IPS-11a (cell line): ENCODE results near the gene AURKAIP1.
A peak's percentile ranks its signal among the peaks of the same experiment; 100 is the strongest.
"Not testable (repeated sequence)": the region's sequence is repeated elsewhere in the genome, so short reads cannot be mapped to it uniquely, and the experiment has no call there.

Source experiments
- H3K4me3 ChIP-seq: one replicate; pipeline ENCODE4 v1.5.1; 2013; ENCODE audit warnings: low read depth, low read length, control low read depth

The AURKAIP1 gene

GRCh38 chr1:1406821-1407635 is 32.0 kb upstream of the AURKAIP1 start, which contains the start of gene MRPL20:
Gene MRPL20, minus strand, starts transcription at chr1:1407293. Its CDS starts 76 bp downstream, at chr1:1407217.
- peak within 1 kb of the TSS; percentile 92 for H3K4me3 ChIP-seq

DNA sequence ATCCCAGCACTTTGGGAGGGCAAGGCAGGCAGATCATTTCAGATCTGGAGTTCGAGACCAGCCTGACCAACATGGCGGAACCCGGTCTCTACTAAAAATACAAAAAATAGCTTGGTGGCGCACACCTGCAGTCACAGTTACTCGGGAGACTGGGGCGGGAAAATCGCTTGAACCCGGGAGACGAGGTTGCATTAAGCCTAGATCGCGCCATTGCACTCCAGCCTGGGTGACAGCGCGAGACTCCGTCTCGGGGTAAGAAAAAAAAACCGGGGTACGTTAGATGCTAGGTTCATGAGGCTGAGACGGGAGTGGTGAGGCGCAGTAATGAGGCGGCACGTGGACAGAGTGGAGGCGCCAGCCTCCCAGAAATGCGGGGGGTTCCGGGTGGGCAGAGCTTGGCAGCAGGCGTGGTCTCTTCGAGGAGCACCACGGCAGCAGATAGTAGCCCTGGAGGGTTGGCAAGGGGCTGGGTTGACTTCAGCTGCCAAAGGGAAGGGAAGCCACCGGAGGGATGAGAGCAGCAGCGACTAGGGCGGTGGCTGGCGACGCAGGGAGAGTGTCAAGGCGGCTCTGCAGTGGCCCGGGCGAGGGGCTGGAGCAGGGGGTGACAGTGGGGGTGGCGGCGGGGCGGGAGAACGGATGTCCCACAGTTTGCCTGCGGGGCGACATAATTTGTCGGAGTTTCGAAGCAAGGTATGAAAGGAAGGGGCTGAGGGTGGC is 31.3 kb upstream of the AURKAIP1 start:
- H3K4me3 ChIP-seq, result peak overlapping the region; percentile 92

DNA sequence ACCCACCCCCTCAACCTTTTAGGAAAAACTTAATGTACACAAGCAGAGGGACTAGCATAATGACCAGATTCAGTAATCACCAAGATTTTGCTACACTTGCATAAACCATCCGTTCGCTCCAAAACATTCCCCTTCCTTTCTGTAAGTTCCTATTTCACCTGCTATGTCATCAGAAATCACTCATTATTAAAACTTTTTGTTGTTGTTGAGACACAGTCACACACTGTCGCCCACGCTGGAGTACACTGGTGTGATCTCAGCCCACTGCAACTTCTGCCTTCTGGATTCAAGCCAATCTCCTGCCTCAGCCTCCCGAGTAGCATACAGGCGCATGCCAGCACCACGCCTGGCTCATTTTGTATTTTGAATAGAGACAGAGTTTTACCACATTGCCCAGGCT is 28.6 kb upstream of the AURKAIP1 start:
- H3K4me3 ChIP-seq, result no peak overlapping the region

GRCh38 chr1:1402901-1403392 is 27.9 kb upstream of the AURKAIP1 start:
- H3K4me3 ChIP-seq, result not testable (repeated sequence)

DNA sequence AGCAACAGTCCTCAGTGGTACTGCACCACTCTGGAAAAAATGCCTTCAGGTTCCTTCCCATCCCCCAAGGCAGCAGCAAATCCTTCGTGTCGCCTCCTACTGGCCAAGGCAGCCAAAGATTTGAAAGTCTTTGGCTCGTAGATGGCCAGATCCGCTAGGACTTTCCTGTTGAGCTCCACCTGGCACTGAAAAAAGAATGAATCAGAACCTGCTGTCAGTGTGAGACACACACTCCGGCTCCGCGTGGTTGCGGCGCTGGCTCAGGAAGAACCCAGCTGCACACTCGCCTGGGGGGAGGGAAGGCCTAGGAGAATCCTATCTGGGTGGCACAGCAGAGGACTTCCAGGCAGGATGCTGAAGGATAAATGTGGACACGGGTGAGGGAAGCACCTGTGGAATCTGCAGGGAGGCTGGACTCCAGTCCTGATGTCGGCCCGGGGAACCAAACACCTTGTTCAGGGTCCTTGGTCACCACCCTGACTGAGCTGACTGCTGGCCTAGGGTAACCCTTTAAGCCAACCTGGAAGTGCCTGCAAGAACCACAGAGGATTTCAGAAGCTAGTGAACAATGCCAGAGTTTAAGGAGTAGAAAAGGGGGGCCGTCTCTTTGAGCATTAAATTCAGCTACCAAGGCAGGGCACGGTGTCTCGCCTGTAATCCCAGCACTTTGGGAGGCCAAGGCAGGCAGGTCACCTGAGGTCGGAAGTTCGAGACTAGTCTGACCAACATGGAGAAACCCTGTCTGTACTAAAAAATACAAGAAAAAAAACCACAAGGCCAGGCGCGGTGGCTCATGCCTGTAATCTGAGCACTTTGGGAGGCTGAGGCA is 27.3 kb upstream of the AURKAIP1 start:
- no peak overlapping the region for H3K4me3 ChIP-seq

DNA sequence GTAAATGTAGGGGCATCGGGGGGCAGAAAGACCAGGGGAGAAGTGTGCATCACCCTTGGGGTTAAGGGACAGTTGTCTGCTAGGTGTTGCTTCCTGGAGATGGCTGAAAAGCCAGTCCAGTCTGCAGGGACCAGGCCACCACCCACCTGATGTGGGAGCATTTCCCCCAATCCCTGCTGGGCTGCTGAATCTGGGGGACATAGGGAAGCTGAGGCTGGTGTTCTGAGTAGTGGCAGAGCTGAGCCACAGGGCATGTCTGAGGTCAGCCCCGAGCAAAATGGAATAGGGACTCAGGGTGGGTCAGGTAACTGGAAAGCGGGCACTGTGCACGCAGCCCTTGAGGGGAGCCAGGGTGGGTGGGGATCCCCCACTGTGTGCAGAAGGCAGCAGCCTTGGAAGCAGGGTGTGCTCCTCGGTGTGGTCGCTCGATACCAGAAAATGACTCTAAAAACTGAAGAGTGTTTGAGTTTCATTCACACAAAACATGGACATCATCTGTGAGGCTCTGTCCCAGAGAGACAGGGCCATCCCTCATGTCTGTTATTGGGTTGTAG is 26.5 kb upstream of the AURKAIP1 start:
- no peak overlapping the region for H3K4me3 ChIP-seq

DNA sequence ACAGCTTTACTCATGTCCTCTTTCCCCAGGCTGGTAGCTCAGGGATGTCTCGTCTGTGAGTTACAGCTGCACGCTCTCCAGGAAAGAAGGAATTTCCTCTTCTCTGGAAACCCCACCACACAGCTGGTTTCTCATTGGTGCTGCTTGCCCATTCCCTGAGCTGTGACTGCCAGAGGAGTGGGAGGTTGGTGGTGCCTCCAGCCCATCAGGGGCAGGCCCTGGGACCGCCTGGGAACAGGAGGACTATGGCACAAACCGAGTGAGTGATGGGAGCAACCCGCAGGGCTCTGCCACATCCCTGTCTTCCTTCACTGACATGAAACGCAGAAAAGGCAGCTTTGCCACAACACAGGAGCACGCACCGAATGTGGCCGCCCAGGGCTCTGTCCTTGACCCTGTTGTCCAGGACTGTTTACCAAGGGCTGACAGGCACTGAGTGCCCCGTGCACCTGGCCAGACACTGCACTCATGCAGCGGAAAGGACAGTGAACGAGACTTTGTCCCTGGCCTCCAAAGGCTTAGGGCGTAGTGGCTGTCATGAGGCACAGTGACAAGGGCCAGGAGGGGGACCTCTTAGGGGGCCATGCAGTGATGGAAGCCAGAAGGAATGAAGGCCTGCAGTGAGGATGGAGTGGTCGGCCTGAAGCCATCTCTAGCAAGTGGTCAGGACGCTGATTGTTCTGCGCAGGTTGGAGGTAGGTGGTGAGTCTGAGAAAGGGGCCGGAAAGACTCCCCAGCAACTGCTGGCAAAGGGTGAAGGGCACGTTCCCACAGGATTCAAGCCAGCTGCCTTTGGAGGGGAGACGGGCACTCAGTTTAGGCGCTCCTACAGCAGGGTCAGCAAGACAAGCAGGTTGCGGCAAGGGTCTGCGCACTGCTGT is 25.8 kb upstream of the AURKAIP1 start:
- peak overlapping the region; percentile 97 for H3K4me3 ChIP-seq

DNA sequence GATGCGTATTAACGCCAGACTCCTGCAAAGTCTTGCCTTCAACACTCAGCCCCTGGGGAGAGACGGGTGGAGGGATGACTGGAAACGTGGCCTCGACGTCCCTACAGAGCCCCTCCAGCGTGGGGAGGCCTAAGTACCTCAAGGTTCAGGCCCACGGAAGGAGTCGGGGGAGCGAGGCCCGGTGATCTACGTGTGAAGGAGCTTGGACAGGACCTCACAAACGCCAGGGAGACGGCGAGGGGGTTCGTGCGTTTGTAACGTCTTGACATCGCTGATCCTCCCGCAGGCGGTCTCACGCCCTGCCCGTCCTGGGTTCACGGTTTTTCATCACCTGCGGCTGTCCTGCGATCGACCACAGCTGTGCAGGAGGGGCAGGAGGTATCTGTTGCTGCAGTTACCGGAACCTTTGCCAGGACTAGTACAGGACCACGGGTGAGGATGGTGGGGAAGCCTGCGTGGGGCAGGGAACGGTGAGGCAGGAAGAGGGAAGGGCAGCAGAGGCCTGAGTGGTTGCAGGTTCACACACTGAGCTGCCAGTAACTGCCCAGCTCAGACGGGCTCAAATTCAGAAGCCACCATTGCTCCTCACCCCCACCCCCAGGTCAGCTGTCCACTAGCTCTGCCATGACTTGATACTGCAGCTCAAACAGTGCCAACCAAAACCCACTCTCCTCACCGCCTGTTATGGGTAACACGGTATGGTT is 25.0 kb upstream of the AURKAIP1 start:
- peak overlapping the region; percentile 97 for H3K4me3 ChIP-seq

GRCh38 chr1:1399187-1399871 is 24.3 kb upstream of the AURKAIP1 start, which contains the start of gene CCNL2:
Gene CCNL2, minus strand, starts transcription at chr1:1399335. Its CDS starts 29 bp downstream, at chr1:1399306.
- H3K4me3 ChIP-seq, result peak within 1 kb of the TSS; percentile 97

- peak overlapping the region; percentile 94 for H3K4me3 ChIP-seq
These were observed 23.7 kb upstream of the AURKAIP1 start for GRCh38 chr1:1398677-1399186.

DNA sequence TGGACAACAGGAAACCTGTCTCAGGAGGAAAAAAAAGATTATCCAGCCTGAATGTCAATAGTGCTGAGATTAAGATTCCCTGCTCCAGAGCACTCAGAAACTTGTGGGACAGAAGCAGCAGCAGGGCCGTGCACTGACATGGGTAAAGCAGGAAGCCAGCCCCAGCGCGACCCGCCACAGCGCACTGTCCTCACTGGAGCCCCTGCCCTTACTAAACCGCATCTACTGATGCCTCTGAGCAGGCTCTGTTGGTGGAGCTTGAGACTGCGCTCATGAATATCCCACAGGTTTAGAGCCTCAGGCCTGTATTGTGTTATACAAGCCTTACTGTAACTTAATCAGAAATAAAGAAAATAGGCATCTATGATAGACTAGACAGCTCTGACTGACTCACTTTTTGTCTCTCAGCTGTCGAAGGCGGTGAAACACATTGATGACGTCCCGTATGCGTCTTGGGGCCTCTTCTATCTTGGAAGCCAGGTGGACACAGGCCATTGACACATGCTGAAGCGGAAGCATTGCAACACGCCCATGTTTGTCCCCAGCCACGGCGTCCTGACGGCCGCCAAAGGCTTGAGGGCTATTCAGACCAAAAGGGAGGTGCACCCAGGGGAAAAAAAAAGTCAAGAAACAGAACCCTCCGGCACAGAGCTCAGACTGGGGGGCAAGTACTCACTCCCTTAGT is 23.0 kb upstream of the AURKAIP1 start:
- peak overlapping the region; percentile 94 for H3K4me3 ChIP-seq

DNA sequence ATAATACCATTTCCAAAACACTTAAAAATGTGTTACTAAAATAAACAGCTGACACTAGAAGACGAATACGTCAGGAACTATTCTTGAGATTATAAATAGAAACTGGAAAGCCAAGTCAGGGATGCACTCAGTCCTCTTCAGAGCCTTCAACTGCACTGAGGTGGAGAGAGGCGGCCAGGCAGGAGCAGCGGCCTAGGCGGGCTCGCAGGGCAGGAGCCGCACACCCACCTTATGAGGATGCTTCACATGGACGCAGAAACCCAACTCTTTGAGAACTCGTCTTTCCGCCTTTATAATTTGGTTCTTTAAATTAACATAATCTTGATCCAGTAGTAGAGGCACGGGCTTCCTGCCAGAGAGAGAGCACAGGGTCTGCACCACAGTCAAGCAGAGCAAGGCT is 20.2 kb upstream of the AURKAIP1 start:
- no peak overlapping the region for H3K4me3 ChIP-seq

GRCh38 chr1:1394116-1394515 is 19.1 kb upstream of the AURKAIP1 start:
- H3K4me3 ChIP-seq, result no peak overlapping the region

- no peak overlapping the region for H3K4me3 ChIP-seq
These were observed 18.4 kb upstream of the AURKAIP1 start for GRCh38 chr1:1393428-1393827.

DNA sequence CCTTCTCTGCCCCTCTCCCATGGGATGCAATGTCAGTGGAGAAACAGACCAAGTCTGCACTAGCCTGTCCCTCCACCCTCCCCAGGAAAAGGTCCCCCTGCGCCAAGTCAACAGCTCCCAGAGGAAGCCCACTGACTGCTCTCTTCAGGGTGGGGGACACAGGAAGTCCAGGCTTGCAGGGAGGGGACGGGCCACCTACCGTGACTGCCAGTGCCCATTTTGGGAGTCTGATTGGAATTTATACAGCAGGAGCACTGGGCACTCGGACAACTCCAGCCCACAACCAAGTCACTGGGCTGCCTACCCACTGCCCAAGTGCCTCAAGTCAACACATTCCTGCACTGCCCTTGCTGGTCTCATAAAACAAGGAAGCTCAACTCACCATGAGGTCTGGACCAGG is 18.0 kb upstream of the AURKAIP1 start:
- H3K4me3 ChIP-seq, result no peak overlapping the region

DNA sequence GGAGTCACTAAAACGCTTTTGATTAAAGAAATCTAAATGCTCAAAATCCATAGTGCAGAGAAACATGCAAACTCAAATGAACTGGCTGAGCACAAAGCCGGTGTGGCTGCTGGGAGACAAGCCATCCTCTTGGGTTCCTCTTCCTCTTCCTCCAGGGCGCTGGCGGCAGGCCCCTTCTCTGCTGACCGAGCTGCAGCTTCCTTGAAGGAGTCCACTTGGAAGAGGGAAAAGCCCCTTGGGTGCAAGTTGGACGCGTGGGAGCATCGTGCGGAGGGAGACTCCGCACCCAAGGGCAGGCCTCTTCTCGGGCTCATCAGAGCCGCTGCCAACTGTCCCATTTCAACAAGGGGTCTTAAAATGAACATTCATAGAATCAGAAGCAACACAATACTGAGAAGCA is 16.2 kb upstream of the AURKAIP1 start:
- no peak overlapping the region for H3K4me3 ChIP-seq

GRCh38 chr1:1390675-1391074 is 15.7 kb upstream of the AURKAIP1 start:
- no peak overlapping the region for H3K4me3 ChIP-seq

- H3K4me3 ChIP-seq, result no peak overlapping the region
These were observed 13.1 kb upstream of the AURKAIP1 start for GRCh38 chr1:1388078-1388472.
